ENCODE data around the gene CLDN4. TPM values are rescaled to one million over a fixed set of nuclear protein-coding genes. Genes with fewer than 3 reads are reported as not detected.

CLDN4 gene
- total RNA-seq, 1 experiment from 2014 or later, result 32.0 TPM

GRCh38 chr7:73840715-73841379 is 10.1 kb downstream of the CLDN4 start:
- no peak for ATAC-seq
- CTCF ChIA-PET, result interaction anchor here (0.5 to 4.6 kb wide), 24 partner anchors 10 to 234 kb away, joined by 3 to 68 read pairs (median 4); partner anchors contain the start of genes ABHD11 and CLDN4
- TF ChIP-seq ZNF396 (CRISPR knock-in tag; IDR thresholded peaks at IDR 0.05; ENCODE audit: borderline replicate concordance) (no peak), MAX (CRISPR knock-in tag; IDR thresholded peaks at IDR 0.05) (no peak), ZNF121 (CRISPR knock-in tag; IDR thresholded peaks at IDR 0.05) (peak; percentile 98), ZNF317 (CRISPR knock-in tag; IDR thresholded peaks at IDR 0.05; ENCODE audit: borderline replicate concordance, low read depth) (no peak)
- Mint-ChIP-seq H3K4me1 (peaks cover 28% of the 10 kb centered on the region), H3K27ac (no peak overlapping the region), H3K4me3 (no peak overlapping the region), H3K9me3 (no peaks in the 10 kb centered on the region), H3K36me3 (no peaks in the 10 kb centered on the region), H3K27me3 (ENCODE audit: low read depth) (no peaks in the 10 kb centered on the region; the same call in 1 of the 2 replicates)
- POLR2A ChIA-PET, result interaction anchor here (0.6 to 3.8 kb wide), 8 partner anchors 8 to 102 kb away, joined by 4 to 31 read pairs (median 9); partner anchors contain the start of genes ABHD11 and CLDN4
- DNase-seq (ENCODE audit: low spot score), result no peak

GRCh38 chr7:73841689-73842066 is 10.9 kb downstream of the CLDN4 start:
- Mint-ChIP-seq H3K36me3 (no peaks in the 10 kb centered on the region), H3K27me3 (ENCODE audit: low read depth) (no peaks in the 10 kb centered on the region; the same call in 1 of the 2 replicates), H3K27ac (peak overlapping the region; percentile 87; the same call in 1 of the 2 replicates), H3K9me3 (no peaks in the 10 kb centered on the region), H3K4me3 (peak overlapping the region; percentile 80), H3K4me1 (peaks cover 32% of the 10 kb centered on the region)
- DNase-seq (ENCODE audit: low spot score), result peak; percentile 64
- CTCF ChIA-PET, result interaction anchor here (0.8 to 4.6 kb wide), 13 partner anchors 9 to 234 kb away, joined by 3 to 68 read pairs (median 5); partner anchors contain the start of genes CLDN4 and MLXIPL
- POLR2A ChIA-PET, result interaction anchor here (0.5 to 3.8 kb wide), 7 partner anchors 9 to 103 kb away, joined by 3 to 31 read pairs (median 11); partner anchors contain the start of genes ABHD11 and CLDN4
- TF ChIP-seq EMX1 (CRISPR knock-in tag; IDR thresholded peaks at IDR 0.05) (no peak), USF2 (CRISPR knock-in tag; IDR thresholded peaks at IDR 0.05) (no peak), NFATC4 (CRISPR knock-in tag; IDR thresholded peaks at IDR 0.05) (no peak), RORB (CRISPR knock-in tag; IDR thresholded peaks at IDR 0.05) (no peak), NFYB (CRISPR knock-in tag; conservative IDR thresholded peaks at IDR 0.05; ENCODE audit: low read depth) (no peak), STAT6 (CRISPR knock-in tag; conservative IDR thresholded peaks at IDR 0.05; ENCODE audit: low read depth) (no peak), ZNF121 (CRISPR knock-in tag; IDR thresholded peaks at IDR 0.05) (no peak), SP1 (CRISPR knock-in tag; conservative IDR thresholded peaks at IDR 0.05) (no peak; the same call in 1 of the 2 replicates), ZNF396 (CRISPR knock-in tag; IDR thresholded peaks at IDR 0.05; ENCODE audit: borderline replicate concordance) (no peak), OVOL2 (CRISPR knock-in tag; IDR thresholded peaks at IDR 0.05; ENCODE audit: borderline replicate concordance) (no peak), ZBTB21 (CRISPR knock-in tag; IDR thresholded peaks at IDR 0.05; ENCODE audit: borderline replicate concordance) (no peak), ZNF416 (CRISPR knock-in tag; IDR thresholded peaks at IDR 0.05) (no peak)
- TF ChIP-seq, protein P1, sequence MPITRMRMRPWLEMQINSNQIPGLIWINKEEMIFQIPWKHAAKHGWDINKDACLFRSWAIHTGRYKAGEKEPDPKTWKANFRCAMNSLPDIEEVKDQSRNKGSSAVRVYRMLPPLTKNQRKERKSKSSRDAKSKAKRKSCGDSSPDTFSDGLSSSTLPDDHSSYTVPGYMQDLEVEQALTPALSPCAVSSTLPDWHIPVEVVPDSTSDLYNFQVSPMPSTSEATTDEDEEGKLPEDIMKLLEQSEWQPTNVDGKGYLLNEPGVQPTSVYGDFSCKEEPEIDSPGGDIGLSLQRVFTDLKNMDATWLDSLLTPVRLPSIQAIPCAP (CRISPR knock-in tag; IDR thresholded peaks at IDR 0.05), result no peak
- TF ChIP-seq, protein P2, sequence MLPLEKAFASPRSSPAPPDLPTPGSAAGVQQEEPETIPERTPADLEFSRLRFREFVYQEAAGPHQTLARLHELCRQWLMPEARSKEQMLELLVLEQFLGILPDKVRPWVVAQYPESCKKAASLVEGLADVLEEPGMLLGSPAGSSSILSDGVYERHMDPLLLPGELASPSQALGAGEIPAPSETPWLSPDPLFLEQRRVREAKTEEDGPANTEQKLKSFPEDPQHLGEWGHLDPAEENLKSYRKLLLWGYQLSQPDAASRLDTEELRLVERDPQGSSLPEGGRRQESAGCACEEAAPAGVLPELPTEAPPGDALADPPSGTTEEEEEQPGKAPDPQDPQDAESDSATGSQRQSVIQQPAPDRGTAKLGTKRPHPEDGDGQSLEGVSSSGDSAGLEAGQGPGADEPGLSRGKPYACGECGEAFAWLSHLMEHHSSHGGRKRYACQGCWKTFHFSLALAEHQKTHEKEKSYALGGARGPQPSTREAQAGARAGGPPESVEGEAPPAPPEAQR (CRISPR knock-in tag; IDR thresholded peaks at IDR 0.05), result no peak
- ATAC-seq, result peak; percentile 29
